D721Med (cell line): ENCODE data around the gene PTOV1.

ENCODE experiments used
- DNase-seq: peaks from one replicate; pipeline ENCODE4 v3.0.0; 2011; ENCODE audit warnings: low spot score; ENCODE audit not compliant: insufficient read length
- FAIRE-seq: peaks from 2 replicates; lab custom pipeline; 2011; peaks lifted over from hg19 to GRCh38; lab: Jason Lieb, UNC
- TF ChIP-seq, protein P1 (sequence below): IDR thresholded peaks from 2 replicates; pipeline ENCODE4 v1.5.1; 2012; ENCODE audit warnings: mild to moderate bottlenecking, control low read depth; ENCODE audit not compliant: insufficient read depth; ENCODE audit errors: missing control alignments

PTOV1 gene

DNA sequence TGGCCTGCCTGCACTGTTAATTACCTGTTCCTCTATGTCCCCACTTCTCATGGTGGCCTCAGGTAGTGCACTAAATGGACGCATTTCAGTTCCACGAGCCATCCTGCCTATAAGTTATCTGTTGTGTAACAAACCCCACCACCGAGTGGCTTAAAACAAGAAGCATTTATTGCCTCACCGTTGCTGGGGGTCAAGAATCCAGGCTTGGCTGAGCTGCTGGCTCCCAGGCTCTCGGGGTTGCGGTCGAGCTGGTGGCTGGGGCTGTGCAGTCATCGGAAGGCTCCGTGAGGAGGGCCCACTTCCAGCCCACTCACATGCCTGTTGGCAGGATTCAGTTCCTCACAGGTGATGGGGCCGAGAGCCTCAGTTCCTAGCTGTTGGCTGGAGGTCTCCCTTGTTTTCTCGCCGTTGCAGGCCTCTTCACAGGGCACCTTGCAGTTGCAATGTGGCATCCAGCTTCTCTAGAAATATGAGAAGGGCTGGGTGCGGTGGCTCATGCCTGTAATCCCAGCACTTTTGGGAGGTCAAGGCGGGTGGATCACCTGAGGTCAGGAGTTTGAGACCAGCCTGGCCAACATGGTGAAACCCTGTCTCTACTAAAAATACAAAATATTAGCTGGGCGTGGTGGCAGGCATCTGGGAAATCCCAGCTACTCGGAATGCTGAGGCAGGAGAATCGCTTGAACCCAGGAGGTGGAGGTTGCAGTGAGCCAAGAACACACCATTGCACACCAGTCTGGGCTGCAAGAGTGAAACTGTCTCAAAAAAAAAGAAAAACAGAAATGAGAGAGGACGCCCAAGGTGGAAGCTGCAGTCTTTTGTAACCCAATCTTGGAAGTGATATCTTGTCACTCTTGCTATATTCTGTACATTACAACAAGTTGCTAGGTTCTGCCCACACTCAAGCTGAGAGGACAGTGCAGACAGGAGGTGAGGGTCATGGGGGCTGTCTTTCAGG, 6.5 kb upstream of the PTOV1 start:
- TF ChIP-seq, protein P1, sequence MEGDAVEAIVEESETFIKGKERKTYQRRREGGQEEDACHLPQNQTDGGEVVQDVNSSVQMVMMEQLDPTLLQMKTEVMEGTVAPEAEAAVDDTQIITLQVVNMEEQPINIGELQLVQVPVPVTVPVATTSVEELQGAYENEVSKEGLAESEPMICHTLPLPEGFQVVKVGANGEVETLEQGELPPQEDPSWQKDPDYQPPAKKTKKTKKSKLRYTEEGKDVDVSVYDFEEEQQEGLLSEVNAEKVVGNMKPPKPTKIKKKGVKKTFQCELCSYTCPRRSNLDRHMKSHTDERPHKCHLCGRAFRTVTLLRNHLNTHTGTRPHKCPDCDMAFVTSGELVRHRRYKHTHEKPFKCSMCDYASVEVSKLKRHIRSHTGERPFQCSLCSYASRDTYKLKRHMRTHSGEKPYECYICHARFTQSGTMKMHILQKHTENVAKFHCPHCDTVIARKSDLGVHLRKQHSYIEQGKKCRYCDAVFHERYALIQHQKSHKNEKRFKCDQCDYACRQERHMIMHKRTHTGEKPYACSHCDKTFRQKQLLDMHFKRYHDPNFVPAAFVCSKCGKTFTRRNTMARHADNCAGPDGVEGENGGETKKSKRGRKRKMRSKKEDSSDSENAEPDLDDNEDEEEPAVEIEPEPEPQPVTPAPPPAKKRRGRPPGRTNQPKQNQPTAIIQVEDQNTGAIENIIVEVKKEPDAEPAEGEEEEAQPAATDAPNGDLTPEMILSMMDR = no peak
- FAIRE-seq (no peak), DNase-seq (no peak)

DNA sequence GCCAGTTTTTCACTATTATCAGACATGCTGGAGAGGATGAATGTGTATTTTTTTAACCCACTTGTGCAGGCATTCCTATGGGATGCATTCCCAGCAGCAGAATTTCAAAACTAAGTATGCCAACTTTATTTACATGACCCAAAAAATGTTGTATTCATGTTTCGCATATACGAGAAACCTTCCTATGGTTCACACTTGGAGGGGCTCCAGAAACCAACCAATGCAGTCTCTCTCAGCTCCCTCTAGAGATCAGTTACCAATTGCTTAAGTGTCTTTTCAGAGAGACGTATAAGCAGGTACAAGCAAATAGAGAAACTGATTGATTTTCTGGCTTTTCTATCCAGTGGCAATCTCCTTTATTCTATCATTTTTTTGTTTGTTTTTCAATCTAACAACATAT, 5.5 kb upstream of the PTOV1 start:
- no peak for DNase-seq
- FAIRE-seq = no peak
- TF ChIP-seq, protein P1 = no peak

DNA sequence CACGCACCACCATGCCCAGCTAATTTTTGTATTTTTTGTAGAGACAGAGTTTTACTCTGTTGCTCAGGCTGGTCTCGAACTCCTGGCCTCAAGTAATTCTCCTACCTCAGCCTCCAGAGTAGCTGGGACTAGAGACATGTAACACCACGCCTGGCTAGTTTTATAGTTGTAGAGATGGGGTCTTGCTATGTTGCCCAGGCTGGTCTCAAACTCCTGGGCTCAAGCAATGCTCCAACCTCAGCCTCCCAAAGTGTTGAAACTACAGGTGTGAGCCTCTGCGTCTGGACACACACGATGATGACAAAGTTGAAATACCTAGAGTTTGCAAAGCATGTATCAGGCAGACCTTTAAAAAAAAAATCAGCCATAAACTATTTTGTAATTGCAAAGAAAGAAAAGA, 4.6 kb upstream of the PTOV1 start:
- no peak for DNase-seq
- TF ChIP-seq, protein P1 = no peak
- FAIRE-seq = no peak

DNA sequence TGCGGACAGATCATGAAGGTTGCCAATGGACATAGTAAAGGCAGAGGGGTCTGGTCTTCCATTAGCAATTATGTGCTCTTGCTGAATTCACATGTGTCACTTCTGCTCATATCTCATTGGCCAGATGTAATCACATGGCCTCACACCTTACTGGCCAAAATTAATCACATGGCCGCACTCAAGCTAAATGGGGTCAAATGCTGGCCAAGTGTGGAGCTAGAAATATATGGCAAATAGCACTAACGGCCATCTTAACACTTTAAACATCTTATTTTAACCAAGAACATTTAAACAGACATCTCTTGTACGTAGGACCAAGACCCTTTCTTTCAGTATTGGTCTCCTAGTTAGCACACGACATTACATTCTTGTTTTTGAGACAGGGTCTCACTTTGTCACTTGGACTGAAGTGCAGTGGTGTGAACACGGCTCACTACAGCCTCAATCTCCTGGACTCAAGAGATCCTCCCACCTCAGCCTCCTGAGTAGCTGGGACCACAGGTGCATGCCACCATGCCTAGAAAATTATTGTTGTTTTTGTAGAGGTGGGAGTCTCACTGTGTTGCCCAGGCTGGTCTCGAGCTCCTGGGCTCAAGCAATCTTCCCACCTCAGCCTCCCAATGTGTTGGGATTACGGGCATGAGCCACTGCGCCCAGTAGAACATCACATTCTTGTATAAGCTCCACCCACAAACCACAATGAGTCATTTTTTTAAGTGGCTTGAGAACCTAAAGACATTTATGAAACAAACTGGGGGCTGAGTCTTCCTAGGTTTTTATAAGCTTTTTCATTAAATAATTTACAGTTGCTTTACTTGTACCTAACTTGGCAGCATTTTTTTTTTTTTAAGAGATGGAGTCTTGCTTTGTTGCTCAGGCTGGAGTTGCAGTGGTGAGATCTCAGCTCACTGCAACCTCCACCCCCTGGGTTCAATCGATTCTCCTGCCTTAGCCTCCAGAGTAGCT, 2.9 kb upstream of the PTOV1 start:
- no peak for DNase-seq
- TF ChIP-seq, protein P1 = no peak
- no peak for FAIRE-seq

DNA sequence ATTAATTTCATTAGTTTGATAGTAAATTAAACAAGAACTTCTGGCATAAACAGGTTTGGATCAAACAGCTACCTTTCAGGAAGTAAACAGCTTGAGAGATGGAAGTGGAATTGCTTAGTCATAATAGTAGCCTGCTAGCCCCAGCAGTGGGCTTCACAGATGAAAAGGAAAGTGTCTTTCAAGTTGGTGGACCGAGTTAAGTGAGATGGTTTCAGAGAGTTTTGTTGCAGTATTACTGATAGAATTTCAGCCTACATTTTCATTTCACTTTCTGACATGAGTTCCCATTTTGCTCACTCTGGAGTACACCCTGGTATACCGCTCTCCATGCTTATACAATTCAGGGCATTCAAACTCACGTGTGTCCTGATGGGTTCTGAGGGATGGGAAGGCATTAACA, 2.0 kb upstream of the PTOV1 start:
- FAIRE-seq = no peak
- DNase-seq = no peak
- TF ChIP-seq, protein P1 = no peak

DNA sequence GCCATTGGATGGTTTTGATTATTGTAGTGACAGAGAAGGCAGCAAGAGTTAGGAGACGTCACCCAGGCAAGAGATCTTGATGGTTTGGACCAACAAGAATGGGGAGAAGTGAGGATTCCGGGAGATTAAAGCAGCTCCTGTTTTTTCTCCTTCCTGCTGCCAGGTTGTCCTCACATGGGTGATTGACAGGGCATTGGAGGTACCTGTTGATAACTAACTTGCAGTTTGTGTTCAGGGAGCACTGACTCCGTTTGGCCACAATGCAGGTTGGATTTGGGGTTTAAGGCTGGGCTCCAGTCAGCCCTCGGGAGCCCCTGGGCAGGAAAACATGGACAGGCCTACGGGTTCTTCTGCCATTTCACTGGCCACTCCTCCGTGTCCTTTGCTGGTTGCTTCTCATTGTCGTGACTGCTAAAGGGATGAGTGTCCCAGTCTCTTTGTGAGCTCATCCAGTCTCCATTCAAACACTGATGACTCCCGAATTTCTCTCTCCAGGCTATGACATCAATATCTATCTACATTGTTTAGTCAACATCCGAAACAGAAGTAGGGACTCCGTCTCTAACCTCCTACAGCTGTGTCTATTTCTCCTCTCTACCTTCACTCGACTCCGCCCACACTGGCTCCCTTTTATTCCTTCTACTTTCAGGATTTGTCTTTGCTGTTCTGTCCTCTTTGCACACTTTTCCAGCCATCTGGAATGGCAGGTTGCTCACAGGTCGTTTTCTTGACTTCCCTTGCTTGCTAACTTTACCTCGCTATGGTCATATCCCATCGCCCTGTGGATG, 1.3 kb upstream of the PTOV1 start:
- FAIRE-seq = no peak
- TF ChIP-seq, protein P1 = no peak
- no peak for DNase-seq
